NCI-H2029 (cell line): ENCODE results near the gene PIK3IP1.

Source experiments
- DNase-seq: peaks from one replicate; lab custom pipeline; 2025; lab: John Stamatoyannopoulos, UW

Gene PIK3IP1

GRCh38 chr22:31278626-31279326 is 13.5 kb downstream of the PIK3IP1 start:
- no peak for DNase-seq

DNA sequence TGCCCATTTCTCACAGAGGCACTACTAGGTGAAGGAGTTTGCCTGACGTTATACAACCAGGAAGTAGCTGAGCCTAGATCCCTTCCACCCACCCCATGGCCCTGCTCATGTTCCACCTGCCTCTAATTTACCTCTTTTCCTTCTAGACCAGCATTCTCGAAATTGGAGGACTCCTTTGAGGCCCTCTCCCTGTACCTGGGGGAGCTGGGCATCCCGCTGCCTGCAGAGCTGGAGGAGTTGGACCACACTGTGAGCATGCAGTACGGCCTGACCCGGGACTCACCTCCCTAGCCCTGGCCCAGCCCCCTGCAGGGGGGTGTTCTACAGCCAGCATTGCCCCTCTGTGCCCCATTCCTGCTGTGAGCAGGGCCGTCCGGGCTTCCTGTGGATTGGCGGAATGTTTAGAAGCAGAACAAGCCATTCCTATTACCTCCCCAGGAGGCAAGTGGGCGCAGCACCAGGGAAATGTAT is 14.1 kb downstream of the PIK3IP1 start:
- DNase-seq = no peak

DNA sequence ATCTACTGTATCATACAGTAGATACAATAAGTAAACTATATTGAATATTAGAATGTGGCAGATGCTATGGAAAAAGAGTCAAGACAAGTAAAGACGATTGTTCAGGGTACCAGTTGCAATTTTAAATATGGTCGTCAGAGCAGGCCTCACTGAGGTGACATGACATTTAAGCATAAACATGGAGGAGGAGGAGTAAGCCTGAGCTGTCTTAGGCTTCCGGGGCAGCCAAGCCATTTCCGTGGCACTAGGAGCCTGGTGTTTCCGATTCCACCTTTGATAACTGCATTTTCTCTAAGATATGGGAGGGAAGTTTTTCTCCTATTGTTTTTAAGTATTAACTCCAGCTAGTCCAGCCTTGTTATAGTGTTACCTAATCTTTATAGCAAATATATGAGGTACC is 14.5 kb downstream of the PIK3IP1 start:
- DNase-seq = no peak

GRCh38 chr22:31276426-31277167 is 15.7 kb downstream of the PIK3IP1 start:
- no peak for DNase-seq

- no peak for DNase-seq
Observed at GRCh38 chr22:31275576-31275975, 16.7 kb downstream of the PIK3IP1 start.

DNA sequence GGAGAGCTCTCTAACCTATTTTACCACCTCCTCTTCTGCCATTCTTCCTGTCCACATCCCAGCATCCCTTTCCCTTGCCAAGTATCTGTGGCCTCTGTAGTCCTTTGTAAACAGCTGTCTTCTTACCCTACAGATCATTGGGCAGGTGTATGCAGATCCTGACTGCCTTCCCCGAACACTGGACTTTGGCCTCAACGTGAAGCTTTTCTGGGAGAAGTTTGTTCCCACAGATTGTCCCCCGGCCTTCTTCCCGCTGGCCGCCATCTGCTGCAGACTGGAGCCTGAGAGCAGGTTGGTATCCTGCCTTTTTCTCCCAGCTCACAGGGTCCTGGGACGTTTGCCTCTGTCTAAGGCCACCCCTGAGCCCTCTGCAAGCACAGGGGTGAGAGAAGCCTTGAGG is 17.3 kb downstream of the PIK3IP1 start:
- DNase-seq = no peak

GRCh38 chr22:31274017-31274416 is 18.3 kb downstream of the PIK3IP1 start:
- DNase-seq = no peak

GRCh38 chr22:31272522-31273446 is 19.5 kb downstream of the PIK3IP1 start:
- peak; percentile 38 for DNase-seq

- no peak for DNase-seq
Observed at GRCh38 chr22:31271485-31271884, 20.8 kb downstream of the PIK3IP1 start.

DNA sequence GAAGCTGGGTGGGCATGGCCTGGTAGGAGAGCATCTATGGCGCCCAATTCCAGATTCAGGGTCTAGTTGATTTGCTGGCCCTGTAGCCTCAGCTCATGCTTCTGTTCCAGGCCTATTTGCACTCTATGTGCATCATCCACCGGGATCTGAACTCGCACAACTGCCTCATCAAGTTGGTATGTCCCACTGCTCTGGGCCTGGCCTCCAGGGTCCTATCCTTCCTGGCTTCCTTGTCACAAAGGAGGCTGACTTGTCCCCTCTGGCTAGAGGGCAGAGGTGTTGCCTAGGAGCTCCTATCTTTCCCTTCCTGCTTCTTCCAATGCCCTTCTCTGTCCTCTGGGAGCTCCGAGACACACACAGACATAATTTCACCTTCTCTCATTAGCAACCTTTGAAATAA is 21.3 kb downstream of the PIK3IP1 start:
- no peak for DNase-seq

DNA sequence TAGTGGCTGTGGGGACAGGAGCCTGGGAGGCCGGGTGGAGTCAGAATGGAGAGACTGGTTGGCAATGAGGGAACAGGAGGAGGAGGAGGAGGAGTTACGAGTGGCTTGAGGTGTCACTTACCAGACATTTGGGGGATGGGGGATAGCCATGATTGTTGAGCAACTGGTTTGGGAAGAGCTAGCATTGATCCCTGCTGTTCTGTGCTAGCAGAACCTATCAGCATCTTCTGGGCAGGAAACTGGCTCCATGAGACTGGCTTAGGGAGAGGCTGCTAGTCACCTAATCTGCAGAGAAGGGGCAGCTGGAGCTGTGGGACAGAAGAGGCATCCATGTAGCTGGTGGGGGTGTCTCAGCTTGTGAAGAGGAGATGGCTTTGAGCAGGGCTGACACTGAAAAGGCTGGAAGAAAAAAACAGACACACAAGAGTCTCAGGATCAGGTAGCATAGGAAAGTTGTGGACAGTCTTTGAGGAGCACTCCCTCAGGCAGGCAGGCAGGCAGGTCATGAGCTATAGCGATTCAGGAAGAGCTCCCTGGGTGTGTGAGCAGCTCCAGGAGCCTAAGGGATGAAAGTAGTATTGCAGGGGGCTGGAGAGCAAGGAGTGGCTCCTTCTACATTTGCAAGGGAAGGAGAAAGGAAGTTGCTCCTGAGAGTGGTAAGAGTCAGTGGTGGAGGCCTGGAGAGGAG is 22.3 kb downstream of the PIK3IP1 start:
- no peak for DNase-seq

GRCh38 chr22:31268281-31268680 is 24.0 kb downstream of the PIK3IP1 start:
- DNase-seq = no peak

- DNase-seq = no peak
Observed at GRCh38 chr22:31263896-31264640, 28.2 kb downstream of the PIK3IP1 start.

- DNase-seq = no peak
Observed at GRCh38 chr22:31262312-31263133, 29.8 kb downstream of the PIK3IP1 start.

DNA sequence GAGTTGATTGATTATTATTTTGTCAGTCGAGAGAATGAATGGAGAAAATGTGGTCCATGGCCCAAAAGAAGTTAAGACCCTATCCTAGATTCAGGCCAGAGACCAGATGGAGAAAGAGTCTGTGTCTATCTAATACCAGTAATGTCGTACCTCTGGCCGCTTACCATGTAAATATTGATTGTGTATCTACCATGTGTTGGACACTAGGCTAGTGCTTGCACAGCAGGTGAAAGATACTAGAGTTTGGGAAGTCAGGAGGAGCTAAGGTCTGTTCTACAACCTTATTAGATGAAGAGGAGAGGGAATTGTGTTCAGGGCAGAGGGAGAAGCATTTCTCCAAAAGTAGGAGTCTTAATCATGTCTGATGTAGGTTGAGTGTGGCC is 31.8 kb downstream of the PIK3IP1 start:
- DNase-seq = no peak

DNA sequence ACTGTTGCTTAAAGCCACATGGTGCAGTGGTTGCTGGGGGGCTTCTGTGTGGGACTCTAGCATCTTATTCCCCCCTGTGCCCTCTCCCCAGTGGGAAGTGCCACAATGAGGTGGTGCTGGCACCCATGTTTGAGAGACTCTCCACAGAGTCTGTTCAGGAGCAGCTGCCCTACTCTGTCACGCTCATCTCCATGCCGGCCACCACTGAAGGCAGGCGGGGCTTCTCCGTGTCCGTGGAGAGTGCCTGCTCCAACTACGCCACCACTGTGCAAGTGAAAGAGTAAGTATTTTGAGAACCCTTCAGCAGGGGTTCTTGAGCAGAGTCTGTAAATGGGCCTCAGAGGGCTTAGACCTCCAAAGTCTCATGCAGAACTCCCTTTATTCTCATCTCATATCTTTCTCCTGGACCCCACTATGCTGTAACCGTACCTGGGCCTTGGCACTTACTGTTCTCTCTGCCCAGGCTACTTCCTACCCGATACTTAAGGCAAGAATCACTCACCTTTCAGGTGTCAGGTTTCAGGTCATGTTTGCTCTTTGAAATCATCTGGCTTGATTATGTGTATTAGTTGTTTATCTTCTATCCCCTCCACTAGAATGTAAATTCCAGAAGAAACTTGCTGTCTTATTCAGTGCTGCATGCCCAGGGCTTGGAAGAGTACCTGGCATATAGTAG is 32.4 kb downstream of the PIK3IP1 start:
- DNase-seq = no peak

GRCh38 chr22:31253949-31254348 is 38.3 kb downstream of the PIK3IP1 start:
- no peak for DNase-seq

- no peak for DNase-seq
Observed at GRCh38 chr22:31250740-31251600, 41.3 kb downstream of the PIK3IP1 start.
